Colonic mucosa (tissue), 4 donors: Measurements from ENCODE around the gene KRTAP5-2. TPM values are rescaled to one million over a fixed set of nuclear protein-coding genes. Genes with fewer than 3 reads are reported as not detected.

Experiments used
- DNase-seq: peaks from one replicate; pipeline ENCODE4 v3.0.0-alpha.2; 2020
- H3K27ac ChIP-seq: fragments of 200-600 bp; one replicate; pipeline ENCODE4 v1.8.0; 2021
- H3K27me3 ChIP-seq: fragments of 200-600 bp; one replicate; pipeline ENCODE4 v1.8.0; 2021
- H3K36me3 ChIP-seq: fragments of 200-600 bp; one replicate; pipeline ENCODE4 v1.8.0; 2021
- H3K4me1 ChIP-seq: fragments of 200-600 bp; one replicate; pipeline ENCODE4 v1.8.0; 2021; ENCODE audit warnings: mild to moderate bottlenecking
- H3K4me3 ChIP-seq: fragments of 200-600 bp; one replicate; pipeline ENCODE4 v1.8.0; 2021
- H3K9ac ChIP-seq, 2 donors: one replicate each; pipeline ENCODE4 v1.7.0; 2013; ENCODE audit warnings: control low read depth in 2 of 2, low read depth in 2 of 2, low read length in 2 of 2
- H3K9me3 ChIP-seq: fragments of 200-600 bp; one replicate; pipeline ENCODE4 v1.8.0; 2021
- intact Hi-C: fragments of 100-400 bp; cut with DNase I; formaldehyde crosslinking; loops from one replicate; pipeline ENCODE4 v1.14.1; 2022
- total RNA-seq, 2 donors: library from RNA; stranded (reverse); fragmentation: NEBNext Ultra II Directional in 1 of 2; extraction: Animal tissue kit (Norgen Biotek cat#: 25700) in 1 of 2; gene quantifications; one replicate each; pipeline ENCODE4 v1.2.1, GENCODE V29; 2021
- TF ChIP-seq, protein P1 (sequence below): fragments of 200-600 bp; IDR thresholded peaks from one replicate; pipeline ENCODE4 v1.8.0; 2022; ENCODE audit warnings: antibody characterized with exemption, mild to moderate bottlenecking
- donor health status: healthy.
- donor health status: DM: no; HTN: no; CAD: no.
- donor health status: DM: no; HTN: no; CAD: no.

Gene KRTAP5-2
- total RNA-seq, 2 donors from 2014 or later: not detected

DNA sequence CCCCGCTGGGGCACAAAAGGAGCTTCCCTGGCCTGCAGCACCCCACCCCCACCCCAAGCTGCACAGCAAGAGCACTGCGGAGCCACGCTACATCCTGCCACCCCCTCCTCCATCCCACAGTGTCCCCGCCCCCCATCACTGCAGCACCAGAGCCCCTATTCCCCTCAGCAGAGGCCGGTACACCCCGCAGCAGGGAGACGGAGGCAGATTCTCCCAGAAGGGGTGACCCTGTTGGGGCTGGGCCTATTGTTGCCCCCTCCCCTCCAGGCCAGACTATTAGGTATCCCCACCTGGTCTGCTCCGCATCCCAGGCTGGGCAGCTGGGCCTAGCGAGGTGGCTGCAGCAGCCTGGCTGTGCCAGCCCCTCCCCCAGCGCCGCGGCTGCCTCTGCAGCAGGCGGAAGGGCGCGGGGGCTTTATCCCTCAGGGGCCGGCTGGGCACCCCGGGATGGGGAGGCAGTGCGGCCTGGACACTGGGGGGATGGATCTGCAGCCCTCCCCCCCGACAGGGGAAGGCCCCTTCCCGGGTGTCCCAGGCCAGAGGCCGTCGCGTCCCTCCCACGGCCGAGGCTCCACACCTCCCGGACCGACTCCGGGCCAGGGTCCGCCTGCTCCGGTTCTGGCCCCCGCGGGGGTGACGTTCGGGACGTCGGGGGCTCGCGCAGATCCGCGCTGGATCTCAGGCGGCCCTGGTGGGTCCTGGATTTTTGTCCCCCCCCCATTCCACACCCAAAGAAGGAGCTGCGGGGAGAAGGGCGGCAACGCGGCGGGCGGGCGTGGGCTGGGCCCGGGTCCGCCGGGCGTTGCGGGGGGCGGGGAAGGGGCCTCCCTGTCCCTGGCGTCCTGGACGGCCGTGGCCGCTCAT, 27.0 kb downstream of the KRTAP5-2 start:
- Histone ChIP-seq H3K4me1 (peaks cover 4% of the 10 kb centered on the region), H3K9me3 (no peaks in the 10 kb centered on the region), H3K9ac (peak overlapping the region; percentile 75 to 82), H3K4me3 (peak overlapping the region; percentile 58), H3K27me3 (no peaks in the 10 kb centered on the region), H3K36me3 (no peaks in the 10 kb centered on the region), H3K27ac (no peak overlapping the region)
- intact Hi-C loops: no loop called here
- DNase-seq: peak; percentile 31
- TF ChIP-seq, protein P1, sequence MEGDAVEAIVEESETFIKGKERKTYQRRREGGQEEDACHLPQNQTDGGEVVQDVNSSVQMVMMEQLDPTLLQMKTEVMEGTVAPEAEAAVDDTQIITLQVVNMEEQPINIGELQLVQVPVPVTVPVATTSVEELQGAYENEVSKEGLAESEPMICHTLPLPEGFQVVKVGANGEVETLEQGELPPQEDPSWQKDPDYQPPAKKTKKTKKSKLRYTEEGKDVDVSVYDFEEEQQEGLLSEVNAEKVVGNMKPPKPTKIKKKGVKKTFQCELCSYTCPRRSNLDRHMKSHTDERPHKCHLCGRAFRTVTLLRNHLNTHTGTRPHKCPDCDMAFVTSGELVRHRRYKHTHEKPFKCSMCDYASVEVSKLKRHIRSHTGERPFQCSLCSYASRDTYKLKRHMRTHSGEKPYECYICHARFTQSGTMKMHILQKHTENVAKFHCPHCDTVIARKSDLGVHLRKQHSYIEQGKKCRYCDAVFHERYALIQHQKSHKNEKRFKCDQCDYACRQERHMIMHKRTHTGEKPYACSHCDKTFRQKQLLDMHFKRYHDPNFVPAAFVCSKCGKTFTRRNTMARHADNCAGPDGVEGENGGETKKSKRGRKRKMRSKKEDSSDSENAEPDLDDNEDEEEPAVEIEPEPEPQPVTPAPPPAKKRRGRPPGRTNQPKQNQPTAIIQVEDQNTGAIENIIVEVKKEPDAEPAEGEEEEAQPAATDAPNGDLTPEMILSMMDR: no peak

DNA sequence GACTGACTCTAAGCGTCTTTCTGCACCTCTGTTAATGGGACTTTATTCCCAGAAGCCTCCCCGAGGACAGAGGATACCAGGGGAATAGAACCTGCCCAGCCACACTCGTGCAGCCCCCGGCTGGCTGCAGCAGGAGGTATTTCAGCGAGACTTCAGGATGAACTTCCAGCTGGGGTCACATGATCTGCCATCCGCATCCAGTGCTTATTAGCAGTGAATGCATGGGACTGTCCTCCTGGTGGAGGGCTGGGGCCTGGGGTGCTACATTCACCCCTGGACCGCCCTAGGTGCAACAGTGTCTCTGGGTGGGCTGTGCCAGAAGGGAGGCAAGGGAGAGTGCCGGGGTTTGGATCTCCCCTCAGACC, 27.6 kb downstream of the KRTAP5-2 start:
- Histone ChIP-seq H3K4me1 (peaks cover 4% of the 10 kb centered on the region), H3K27me3 (no peaks in the 10 kb centered on the region), H3K4me3 (peak overlapping the region; percentile 58), H3K9ac (peak overlapping the region; percentile 75 to 82), H3K27ac (no peak overlapping the region), H3K9me3 (no peaks in the 10 kb centered on the region), H3K36me3 (no peaks in the 10 kb centered on the region)
- intact Hi-C loops: no loop called here
- peak; percentile 19 for DNase-seq
- TF ChIP-seq, protein P1: no peak

DNA sequence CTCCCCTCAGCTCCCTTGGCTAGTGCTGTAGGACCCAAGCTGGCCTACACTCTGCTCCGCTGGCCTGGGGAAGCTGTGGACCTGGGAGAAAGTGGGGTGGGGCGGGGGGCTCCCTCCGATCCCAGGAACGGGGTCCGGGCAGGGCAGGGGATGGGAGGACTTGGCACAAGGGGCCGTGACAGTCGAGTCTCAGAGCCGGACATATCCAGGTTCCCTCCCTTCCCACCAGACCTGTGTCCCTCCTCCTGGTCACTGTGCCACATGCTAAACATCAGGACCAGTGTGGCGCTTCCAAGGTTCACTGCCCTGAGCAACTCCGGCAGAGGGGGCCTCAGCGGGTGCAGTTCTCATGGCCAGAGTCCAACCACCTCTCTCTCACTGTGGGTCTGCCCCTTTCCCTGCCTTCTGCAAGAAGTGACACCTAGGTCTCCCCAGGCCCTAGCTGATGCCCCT, 28.1 kb downstream of the KRTAP5-2 start:
- H3K9me3 ChIP-seq: no peaks in the 10 kb centered on the region
- no peaks in the 10 kb centered on the region for H3K36me3 ChIP-seq
- DNase-seq: peak; percentile 23
- H3K27me3 ChIP-seq: no peaks in the 10 kb centered on the region
- no peak overlapping the region for H3K27ac ChIP-seq
- intact Hi-C loops: no loop called here
- peaks cover 5% of the 10 kb centered on the region for H3K4me1 ChIP-seq
- TF ChIP-seq, protein P1: no peak
- H3K4me3 ChIP-seq: peak overlapping the region; percentile 58
- H3K9ac ChIP-seq: peak overlapping the region in 1 of 2 donors; percentile 82

DNA sequence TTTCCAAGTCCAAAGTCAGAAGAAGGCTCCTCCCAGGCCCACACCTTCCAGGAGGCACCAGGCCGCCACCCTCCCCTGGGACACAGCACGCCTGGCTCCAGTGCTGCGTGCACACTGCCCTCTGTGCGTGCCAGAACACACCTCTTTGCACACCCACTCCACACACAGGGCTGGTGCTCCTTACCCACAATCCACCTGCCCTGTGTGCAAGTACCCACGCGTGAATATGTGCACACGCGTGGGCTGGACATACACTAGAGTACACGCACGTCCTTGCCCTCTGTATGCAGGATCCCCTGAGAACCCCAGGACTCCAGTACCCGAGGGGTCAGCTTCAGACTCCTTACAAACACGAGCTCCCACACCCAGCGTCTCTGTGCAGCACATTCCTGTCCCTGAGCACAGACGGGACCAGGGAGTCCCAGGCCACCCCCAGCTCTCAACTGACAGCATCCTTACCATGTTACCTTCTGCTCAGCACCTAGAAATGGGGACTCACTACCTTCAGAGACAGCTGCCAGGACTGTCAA, 28.8 kb downstream of the KRTAP5-2 start:
- peak; percentile 82 for DNase-seq
- Histone ChIP-seq H3K9ac (peak overlapping the region in 1 of 2 donors; percentile 82), H3K27ac (peak overlapping the region; percentile 17), H3K36me3 (no peaks in the 10 kb centered on the region), H3K4me3 (no peak overlapping the region), H3K9me3 (no peaks in the 10 kb centered on the region), H3K27me3 (no peaks in the 10 kb centered on the region), H3K4me1 (peaks cover 7% of the 10 kb centered on the region)
- TF ChIP-seq, protein P1: no peak
- intact Hi-C loops: no loop called here

DNA sequence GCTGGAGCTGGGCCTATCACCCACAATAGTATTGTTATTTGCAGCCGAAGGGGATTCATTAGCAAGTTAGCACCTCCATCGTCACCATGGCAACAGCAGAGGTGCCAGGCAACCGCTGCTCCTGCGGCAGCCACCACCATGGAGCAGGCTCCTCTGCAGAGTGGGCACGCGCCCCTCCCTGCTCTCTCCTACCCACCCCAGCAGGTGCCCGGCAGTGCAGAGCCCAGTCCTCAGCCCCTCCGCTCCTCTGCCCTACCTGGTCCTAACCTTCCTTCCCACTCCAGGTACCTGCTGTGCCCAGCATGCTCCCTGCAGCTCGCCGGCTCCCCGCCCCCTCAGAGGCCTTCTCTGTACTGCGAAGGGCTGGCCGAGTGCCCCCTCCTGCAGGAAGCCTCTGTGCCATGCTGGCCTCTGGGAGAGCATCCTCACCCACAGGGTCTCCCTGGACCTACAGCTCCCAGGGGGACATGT, 29.6 kb downstream of the KRTAP5-2 start:
- no peaks in the 10 kb centered on the region for H3K27me3 ChIP-seq

More for the DNA sequence above, 29.6 kb downstream of the KRTAP5-2 start:
- H3K9ac ChIP-seq: peak overlapping the region; percentile 57 to 82
- no peaks in the 10 kb centered on the region for H3K36me3 ChIP-seq
- intact Hi-C loops: no loop called here
- TF ChIP-seq, protein P1: no peak
- H3K4me1 ChIP-seq: peaks cover 7% of the 10 kb centered on the region
- DNase-seq: peak; percentile 20
- peak overlapping the region; percentile 22 for H3K27ac ChIP-seq
- no peaks in the 10 kb centered on the region for H3K9me3 ChIP-seq
- H3K4me3 ChIP-seq: no peak overlapping the region
